Putamen (tissue), 1 donor: Measurements from ENCODE around the gene PUS7.
"Not testable (repeated sequence)": the region's sequence is repeated elsewhere in the genome, so short reads cannot be mapped to it uniquely, and the experiment has no call there.

Source experiments
- DNase-seq: peaks from one replicate; pipeline ENCODE4 v3.0.0-alpha.2; 2016; ENCODE audit warnings: low spot score

Gene PUS7

DNA sequence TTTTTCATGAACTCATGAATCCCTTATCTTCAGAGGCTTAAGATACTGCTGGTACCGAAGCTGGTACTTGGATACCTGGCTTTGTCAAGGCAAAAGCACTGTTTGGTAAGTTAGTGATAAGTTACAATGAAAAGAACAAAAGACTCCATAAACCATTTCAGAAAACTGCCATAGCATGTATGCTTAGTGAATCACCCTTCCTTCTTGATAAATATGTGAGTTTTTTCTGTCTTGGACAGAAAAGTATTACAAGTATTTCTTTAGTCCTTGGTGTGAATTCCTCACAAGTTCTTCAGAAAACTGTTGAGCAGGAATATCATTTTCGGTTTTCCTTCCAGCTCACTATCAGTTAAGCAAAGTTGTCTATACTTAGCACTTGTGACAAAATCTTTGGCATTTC lies 25.6 kb downstream of the PUS7 start:
- DNase-seq: no peak

DNA sequence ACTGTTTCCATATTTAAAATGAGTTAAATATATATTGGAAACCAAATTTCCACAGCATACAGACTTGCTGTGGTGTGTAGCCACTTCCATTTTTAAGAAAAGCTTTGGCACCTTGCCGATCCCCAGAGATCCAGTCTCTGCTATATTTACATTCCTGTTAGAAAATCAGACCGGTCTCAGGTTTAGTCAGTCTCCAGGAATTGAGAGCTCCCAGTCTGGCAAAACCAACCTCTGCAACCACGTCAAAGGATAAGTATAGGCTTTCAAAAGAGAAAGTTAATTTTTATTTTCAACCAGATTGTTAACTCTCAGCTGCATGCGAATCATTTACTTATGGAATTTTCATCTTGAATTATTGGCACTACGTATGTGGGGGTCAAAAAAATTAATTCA lies 28.2 kb downstream of the PUS7 start:
- no peak for DNase-seq

DNA sequence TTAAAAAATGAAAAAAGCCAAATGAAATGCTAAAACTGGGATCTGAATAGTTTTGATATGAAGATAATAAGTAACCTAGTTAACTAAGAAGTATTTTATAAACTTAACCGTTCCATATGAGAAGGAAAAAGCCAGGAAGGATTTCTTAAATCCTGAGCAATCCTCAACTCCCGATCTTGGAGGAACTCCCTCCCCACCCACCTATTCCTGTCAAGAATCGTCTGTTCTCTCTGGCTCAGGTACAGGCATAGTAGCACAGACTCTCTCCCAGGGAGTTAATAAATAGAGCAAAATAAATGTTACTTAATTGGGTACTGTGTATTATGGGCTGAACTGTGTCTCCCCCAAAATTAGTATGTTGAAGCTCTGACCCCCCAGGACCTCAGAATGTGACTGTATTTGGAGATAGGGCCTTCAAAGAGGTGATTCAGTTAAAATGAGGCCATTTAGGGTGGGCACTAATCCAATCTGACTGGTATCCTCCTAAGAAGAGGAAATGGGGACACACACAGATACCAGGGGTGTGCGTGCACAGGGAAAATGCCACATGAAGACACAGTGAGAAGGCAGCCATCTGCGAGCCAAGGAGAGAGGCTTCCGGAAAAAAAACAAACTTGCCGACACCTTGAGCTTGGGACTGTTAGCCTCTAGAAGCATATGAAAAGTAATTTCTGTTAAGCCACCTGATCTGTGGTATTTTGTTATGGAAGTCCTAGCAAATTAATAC lies 28.7 kb downstream of the PUS7 start:
- peak; percentile 58 for DNase-seq

DNA sequence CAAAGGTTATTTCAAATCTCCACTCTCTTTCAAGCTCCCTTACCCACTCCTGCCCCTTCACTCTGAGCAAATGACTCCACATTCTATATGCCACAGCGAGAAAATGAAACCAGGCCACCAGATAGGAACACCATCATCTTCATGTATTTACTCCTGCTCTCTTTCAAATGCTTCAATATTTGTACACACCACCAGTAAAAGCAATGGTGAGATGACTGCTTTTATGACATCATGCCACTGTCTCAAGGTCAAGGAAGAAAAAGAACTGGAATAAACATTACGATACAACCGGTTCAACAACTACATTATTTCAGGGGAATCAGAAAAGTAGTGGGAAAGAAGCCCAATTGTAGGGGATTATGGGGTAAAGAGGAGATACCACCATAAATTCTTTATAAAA lies 32.7 kb downstream of the PUS7 start:
- DNase-seq: no peak

DNA sequence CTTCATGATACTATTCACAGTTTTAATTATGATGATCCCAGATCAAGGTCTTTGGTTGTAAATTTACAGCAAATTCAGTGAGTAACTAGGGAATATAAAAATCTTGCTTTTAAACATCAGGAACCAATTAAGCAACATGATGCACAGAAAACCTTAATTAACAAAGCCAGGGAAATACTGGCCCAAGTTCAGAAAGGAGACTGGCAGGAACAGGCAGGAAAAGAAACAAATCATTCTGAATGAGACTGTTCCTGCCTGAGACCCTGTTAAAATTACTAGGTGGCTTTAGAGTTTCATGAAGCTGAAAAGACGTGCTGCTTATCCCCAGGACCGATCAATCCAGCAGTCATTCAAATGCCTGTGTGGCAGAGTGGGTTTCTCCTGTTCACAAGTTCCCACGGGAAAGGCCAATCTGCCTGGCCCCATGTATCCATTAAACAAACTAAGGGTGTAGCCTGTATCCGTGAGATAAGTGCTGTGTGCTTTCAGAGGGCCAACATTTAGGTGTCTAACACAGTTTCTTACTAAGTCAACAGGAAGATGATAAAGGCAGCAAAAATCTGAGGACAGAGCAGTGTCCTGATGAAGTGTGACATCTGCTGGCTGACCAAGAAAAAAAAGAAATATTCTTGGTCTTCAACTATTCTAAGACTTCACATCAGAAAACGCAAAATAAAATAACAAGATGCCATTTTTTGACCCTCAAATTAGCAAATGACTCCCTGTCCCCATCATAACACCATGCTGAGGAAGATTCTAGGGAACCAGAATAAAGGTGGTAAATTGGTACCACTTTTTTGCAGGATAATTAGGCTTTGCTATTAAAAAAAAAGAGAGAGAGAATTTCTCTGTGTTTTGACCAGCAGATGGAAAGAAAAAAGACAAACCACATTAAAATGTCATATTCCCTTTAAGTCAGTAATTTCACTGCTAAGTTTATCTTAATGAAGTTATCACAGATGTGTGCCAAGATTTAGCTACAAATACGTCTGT lies 34.2 kb downstream of the PUS7 start:
- DNase-seq: peak; percentile 23

DNA sequence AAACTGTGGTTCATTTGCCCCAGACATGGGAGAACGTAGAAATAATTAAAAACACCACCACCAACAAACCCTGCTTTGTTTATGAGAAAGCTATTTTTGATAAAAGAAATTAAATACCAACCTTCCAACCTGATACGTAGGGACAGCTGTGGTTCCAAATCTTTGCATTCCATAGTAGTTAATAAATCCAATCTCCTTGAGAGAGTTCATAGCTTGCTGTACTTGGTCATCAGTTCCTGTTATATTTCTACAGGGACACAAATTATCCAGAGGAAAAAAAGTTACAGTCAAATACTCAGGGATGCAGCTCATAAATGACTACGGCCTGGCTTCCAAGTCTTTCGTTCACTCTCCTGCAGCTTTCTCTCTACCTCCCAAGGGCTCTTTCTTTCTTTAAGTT lies 41.1 kb downstream of the PUS7 start:
- DNase-seq: no peak

DNA sequence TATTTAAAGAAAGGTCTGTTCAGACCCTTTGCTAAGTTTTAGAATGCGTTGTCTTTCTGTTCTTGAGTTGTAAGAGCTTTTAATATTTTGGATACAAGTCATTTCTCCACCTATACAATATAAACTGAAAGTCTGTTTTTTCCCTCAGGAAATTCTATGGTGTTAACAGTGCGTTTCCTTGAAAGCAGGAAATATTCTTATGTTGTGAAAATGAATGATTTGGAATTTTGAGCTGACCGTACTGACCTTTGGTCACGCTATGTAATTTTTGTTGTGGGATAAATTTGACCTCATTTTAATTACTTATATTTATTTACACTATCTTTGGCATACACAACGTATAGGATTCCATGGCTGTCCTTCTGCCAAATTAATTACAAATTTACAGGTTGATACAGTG lies 43.5 kb downstream of the PUS7 start:
- DNase-seq: no peak

DNA sequence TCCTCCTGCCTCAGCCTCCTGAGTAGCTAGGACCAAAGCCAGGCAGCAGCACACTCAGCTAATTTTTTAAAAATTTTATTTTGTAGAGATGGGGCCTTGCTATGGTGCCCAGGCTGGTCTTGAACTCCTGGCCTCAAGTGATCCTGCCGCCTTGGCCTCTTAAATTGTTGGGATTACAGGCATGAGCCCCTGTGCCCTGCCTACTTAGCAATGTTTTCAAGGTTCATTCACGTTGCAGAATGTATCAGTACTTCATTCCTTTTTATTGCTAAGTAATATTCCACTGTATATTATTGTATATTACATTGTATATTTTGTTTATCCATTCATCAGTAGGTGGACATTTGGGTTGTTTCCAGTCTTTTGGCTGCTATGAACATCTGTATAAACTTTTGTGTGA lies 44.2 kb downstream of the PUS7 start:
- no peak for DNase-seq

DNA sequence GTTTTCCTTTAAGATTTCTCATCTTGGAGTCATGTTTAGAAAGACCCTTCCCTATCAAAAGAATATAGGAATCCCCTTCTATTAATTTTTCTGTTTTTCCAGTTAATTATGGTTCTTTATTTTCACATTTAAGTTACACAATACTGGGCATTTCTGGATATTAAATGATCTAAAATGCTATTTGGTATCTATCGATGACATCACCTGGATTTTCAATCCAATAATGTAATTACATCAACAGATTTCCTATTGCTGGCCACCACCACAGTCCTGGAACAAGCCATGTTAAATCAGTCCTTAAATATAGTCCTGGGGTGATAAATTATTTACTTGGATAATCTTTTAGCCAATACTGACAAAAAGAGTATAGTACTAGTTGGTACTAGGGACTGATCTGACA lies 48.0 kb downstream of the PUS7 start:
- DNase-seq: no peak

DNA sequence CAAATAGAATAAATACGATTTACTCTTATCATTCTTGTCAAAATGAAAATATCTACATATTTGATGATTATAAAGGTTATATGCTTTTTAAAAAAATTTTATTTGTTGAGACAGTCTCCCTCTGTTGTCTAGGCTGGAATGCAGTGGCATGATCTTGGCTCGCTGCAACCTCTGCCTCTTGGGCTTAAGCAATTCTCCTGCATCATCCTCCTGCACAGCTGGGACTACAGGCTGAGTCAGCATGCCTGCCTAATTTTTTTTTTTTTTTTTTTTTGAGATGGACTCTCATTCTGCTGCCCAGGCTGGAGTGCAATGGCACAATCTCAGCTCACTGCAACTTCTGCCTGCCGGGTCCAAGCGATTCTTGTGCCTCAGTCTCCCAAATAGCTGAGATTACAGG lies 48.9 kb downstream of the PUS7 start:
- DNase-seq: no peak

DNA sequence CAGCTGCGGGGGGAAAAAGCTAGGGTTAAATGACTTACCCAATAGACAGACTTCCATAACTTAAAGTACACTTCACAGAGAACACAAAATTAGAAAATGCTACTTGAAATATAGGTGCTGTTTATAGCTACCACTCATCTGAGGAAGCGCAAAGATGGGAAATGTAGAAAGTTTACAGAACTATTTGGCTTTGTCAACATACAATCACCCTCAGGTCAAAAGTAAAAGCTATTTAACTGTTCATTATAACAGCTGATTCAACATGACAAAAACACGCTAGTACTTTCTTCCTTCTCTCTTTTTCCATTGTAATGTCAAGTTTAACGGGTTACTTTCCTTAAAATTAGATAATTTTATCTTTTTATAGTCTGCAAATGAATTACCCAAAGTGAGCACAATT lies 51.2 kb downstream of the PUS7 start:
- DNase-seq: no peak

DNA sequence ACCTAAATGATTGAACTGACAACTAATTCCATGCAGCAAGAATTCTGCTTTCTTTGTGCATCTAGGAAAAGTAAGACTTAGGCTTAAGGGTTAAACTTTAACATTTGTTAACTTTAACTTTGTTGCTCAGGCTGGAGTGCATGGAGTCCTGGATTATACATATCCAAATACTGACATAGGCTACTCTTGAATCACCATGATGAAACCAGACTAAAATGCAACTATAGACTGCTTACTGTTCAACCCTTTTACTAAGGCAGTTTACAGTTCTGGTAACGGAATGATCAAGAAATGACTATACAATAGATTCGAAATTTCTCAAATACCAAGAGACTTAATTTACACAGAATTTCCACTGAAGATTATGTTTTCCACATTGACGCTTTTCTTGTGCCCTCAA lies 52.0 kb downstream of the PUS7 start:
- DNase-seq: no peak

DNA sequence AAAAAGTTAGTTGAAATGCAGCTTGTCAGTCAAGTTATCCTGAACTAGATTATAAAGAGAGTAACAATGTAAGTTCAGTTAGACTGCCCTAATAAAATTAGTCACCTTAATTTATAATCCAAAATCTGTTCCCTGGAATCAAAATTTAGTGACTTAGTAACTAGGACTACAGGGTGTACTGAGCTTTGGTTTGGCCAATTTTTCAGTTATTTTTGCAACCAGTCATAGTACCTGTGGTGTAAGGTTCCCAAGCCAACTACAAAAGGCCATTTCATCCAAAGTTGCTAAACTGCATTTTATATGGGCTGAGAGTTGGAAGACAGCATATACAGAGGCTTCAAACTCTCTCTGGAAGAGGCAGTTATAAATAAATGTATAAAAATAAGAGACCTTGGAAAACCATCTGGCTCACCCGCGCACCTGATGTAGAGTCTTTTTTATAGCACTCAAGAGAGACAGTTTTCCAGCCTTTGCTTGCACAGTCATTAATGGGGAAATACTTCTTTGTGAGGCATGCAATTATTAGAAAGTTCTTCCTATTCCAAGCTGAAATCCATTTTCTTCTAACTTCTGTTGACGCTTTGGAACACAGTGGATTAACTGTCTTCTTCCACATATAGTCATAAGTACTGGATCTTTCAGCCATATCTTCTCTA lies 59.2 kb downstream of the PUS7 start:
- peak; percentile 12 for DNase-seq

DNA sequence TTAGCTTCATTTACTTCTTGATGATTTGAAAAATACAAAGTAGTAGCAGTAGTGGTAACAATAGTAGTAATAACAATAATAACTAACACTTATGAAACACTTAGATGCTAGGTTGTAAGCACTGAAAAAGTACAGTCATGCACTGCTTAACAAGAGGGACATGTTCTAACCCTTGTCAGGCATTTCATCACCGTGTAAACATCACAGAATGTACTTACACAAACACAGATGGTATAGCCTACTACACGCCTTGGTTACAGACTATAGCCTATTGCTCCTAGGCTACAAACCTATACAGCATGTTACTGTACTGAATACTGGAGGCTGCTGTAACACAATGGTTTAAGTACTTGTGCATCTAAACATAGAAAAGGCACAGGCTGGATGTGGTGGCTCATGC lies 60.6 kb downstream of the PUS7 start:
- DNase-seq: no peak

DNA sequence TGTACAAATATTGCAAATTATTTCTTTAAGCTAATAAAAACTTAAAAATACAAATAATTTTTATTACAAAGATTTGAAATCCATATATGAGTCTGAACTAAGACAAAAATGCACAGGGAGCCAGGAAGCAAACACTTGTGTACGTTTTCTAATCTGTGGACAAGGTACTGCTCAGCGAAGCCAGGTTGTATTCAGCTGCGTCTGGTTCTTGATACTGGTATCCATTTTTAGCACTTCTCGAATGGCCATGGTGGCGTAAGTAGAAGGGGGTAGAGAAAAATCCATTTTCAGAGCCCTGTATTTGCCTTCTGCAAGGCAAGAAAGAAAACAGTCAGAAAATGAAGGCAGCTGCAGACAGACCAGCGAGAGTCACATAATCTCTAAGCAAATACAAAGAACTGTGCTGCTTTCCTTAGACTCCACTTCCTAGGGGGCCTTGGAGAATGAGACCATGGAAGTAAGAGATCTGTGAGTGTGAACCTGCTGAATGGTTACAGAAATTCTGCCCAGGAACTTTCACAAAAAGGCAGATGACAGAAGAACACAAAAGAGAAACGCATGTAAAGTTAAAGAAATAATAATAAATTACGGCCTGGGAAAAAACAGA lies 64.3 kb downstream of the PUS7 start:
- no peak for DNase-seq

DNA sequence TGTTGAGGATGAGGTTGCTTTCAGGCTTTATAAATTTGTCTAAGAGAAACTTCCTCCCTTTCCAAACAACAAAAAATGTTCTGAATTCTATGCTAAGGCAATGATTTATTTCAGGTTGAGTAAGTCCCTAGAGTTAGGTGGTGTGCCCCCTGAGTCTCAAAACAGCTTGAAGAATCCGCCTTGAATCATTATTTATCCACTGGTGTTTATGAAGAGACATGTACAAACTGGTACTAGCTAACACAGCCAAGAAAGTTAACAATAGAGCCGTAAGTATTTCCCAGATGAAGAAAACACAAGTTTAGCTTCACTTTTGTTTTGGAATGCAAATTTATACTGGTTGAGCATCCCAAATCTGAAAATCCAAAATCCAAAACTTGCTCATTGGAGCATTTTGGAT lies 67.2 kb downstream of the PUS7 start:
- DNase-seq: no peak

DNA sequence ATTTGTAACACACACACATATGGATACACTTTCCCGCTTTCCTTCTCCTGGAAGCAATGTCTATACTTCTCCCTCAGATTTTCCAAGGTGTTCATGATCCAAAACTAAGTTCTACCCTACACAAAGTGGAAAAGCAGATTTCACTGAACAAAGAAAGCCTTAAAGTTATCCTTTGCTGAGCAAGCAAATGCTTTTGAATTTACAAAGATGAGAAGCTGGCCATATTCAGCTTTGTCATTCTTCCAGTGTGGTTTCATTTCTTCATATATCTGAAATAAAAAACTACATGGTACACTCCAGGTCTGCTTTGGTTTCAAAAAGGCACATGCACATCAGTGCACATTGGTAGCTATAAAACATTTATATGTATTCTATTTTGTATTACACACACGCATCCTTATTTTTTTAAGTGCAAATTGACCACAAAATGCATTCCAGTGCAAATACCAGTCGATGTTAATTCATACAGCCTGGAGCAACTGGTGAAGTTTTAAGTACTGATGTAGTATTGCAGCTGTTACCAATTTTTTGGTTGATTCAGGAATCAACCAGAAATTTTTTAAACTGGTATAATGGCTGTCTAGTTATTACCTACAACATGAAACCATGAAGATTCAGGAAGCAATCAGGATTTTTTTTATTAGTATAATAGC lies 67.8 kb downstream of the PUS7 start:
- no peak for DNase-seq

DNA sequence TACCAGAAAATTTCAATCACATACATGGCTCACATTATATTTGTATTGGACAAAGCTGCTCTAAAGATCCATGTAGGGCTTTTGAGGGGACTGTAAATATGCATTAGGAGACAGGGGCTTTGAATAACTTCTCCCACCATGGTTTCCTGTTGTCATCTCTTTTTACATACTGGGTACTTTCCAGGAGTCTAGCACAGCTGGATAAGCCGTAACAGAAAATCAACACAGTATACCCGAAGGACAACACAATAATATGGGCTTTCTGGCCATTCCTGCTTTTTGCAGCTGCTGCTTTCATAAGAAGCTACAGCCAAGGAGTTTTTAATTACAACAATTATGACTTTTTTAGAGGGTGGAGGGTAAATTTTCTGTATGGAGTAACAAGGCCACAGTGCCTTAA lies 70.0 kb downstream of the PUS7 start:
- no peak for DNase-seq

DNA sequence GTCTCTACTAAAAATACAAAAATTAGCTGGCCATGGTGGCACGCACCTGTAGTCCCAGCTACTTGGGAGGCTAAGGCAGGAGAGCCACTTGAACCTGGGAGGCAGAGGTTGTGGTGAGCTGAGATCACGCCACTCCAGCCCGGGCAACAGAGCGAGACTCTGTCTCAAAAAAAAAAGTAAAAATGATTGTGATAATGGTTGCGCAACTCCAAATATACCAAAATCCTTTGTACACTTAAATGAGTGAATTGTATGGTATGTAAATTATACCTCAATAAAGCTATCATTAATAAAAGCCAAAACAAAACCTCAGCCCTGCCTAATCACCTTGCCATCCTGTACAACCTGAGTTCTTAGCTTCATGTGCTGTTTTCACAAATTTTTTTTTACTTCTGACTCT lies 71.2 kb downstream of the PUS7 start:
- DNase-seq: not testable (repeated sequence)

DNA sequence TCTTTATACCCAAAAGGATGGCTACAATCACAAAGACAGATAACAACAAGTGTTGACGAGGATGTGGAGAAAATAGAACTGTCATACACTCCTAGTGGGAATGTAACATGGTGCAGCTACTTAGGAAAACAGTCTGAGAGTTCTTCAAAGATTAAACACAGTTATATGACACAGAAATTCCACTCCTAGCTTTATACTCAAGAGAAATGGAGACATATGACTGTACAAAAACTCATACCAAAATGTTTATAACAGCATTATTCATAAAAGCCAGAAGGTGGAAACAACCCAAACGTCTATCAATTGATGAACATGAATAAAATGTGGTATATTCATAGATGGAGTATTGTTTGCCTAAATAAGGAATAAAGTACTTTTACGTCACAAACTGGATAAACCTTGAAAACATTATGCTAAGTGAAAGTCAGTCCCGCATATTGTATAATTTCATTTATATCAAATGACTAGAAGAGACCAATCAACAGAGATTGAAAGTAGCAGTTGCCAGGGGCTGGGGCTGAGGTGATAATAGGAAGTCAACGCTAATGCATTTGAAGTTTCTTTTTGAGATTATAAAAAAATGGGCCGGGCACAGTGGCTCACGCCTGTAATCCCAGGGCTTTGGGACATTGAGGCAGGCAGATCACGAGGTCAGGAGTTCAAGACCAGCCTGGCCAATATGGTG lies 71.8 kb downstream of the PUS7 start:
- DNase-seq: no peak

DNA sequence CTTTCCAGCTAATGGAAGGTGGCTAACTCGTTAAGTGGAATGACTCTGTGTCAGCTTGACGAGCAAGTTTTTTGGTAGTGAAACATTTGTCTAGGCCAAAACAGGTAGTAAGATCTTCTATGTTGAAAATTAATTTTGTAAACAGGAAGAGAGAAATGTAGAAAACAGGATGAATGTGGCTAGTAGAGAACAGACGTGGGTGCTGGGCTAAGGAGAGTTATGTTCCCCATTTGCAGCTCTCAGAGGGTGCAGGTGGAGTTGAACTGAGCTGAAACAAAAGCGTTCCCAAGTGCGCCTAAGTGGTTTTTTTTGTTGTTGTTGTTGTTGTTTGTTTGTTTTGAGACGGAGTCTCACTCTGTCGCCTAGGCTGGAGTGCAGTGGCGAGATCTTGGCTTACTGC lies 73.9 kb downstream of the PUS7 start:
- DNase-seq: no peak
